Osteocyte (in vitro differentiated cells): Measurements from ENCODE around the gene FFAR3. TPM values are rescaled to one million over a fixed set of nuclear protein-coding genes. Genes with fewer than 3 reads are reported as not detected.

Experiments used
- DNase-seq: peaks from one replicate; pipeline ENCODE4 v3.0.0; 2021; ENCODE audit warnings: mixed read lengths; ENCODE audit not compliant: unreplicated experiment; ENCODE audit errors: extremely low spot score
- H3K27ac Mint-ChIP-seq: one replicate; pipeline ENCODE4 v1.8.0; 2021; ENCODE audit warnings: mild to moderate bottlenecking, mixed read lengths; ENCODE audit not compliant: unreplicated experiment
- H3K27me3 Mint-ChIP-seq: one replicate; pipeline ENCODE4 v1.8.0; 2021; ENCODE audit warnings: mixed read lengths; ENCODE audit not compliant: unreplicated experiment
- H3K36me3 Mint-ChIP-seq: one replicate; pipeline ENCODE4 v1.8.0; 2021; ENCODE audit warnings: mixed read lengths; ENCODE audit not compliant: unreplicated experiment
- H3K4me1 Mint-ChIP-seq: one replicate; pipeline ENCODE4 v1.8.0; 2021; ENCODE audit warnings: mixed read lengths; ENCODE audit not compliant: unreplicated experiment
- H3K4me3 Mint-ChIP-seq: one replicate; pipeline ENCODE4 v1.8.0; 2021; ENCODE audit warnings: mild to moderate bottlenecking, moderate library complexity, mixed read lengths; ENCODE audit not compliant: unreplicated experiment
- H3K9me3 Mint-ChIP-seq: one replicate; pipeline ENCODE4 v1.8.0; 2021; ENCODE audit warnings: mixed read lengths; ENCODE audit not compliant: unreplicated experiment
- total RNA-seq: library from RNA; stranded (reverse); gene quantifications from 2 replicates; pipeline ENCODE4 v1.2.1, GENCODE V29; 2021
- TF ChIP-seq, protein P1 (sequence below): fragments of 200-600 bp; sonication (generic); IDR thresholded peaks from 2 replicates; pipeline ENCODE4 v1.5.0; 2021; ENCODE audit warnings: antibody characterized with exemption, mild to moderate bottlenecking, moderate library complexity

Gene FFAR3
- total RNA-seq, 1 donor from 2014 or later = not detected

- Mint-ChIP-seq H3K27me3 (no peaks in the 10 kb centered on the region), H3K4me1 (no peaks in the 10 kb centered on the region), H3K27ac (no peak overlapping the region), H3K9me3 (no peaks in the 10 kb centered on the region), H3K4me3 (no peak overlapping the region), H3K36me3 (no peaks in the 10 kb centered on the region)
- TF ChIP-seq, protein P1, sequence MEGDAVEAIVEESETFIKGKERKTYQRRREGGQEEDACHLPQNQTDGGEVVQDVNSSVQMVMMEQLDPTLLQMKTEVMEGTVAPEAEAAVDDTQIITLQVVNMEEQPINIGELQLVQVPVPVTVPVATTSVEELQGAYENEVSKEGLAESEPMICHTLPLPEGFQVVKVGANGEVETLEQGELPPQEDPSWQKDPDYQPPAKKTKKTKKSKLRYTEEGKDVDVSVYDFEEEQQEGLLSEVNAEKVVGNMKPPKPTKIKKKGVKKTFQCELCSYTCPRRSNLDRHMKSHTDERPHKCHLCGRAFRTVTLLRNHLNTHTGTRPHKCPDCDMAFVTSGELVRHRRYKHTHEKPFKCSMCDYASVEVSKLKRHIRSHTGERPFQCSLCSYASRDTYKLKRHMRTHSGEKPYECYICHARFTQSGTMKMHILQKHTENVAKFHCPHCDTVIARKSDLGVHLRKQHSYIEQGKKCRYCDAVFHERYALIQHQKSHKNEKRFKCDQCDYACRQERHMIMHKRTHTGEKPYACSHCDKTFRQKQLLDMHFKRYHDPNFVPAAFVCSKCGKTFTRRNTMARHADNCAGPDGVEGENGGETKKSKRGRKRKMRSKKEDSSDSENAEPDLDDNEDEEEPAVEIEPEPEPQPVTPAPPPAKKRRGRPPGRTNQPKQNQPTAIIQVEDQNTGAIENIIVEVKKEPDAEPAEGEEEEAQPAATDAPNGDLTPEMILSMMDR = no peak
- DNase-seq = no peak
These were observed 45.0 kb downstream of the FFAR3 start for GRCh38 chr19:35403116-35403760.

- no peaks in the 10 kb centered on the region for H3K36me3 Mint-ChIP-seq
- no peak overlapping the region for H3K4me3 Mint-ChIP-seq
- no peaks in the 10 kb centered on the region for H3K9me3 Mint-ChIP-seq
- DNase-seq = no peak
- no peak overlapping the region for H3K27ac Mint-ChIP-seq
- peaks cover 6% of the 10 kb centered on the region for H3K27me3 Mint-ChIP-seq
- TF ChIP-seq, protein P1 = no peak
- no peaks in the 10 kb centered on the region for H3K4me1 Mint-ChIP-seq
These were observed 46.8 kb downstream of the FFAR3 start for GRCh38 chr19:35404879-35405622.

DNA sequence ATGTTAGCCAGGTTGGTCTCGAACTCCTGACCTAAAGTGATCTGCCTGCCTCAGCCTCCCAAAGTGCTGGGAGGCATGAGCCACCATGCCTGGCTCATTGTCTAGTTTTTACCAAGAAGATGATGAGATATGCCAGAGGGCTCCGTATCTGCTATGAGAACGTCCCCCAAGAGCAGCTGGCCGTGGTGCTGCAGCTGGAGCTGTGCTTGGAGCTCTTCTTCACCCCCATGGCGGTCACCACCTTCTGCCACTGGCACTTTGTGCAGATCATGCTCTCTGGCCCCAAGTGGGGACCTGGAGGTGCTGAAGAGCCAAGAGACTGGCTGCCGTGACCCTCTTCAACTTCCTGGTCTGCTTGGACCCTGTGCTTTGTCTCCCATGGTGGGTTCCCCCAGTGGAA, 49.4 kb downstream of the FFAR3 start:
- Mint-ChIP-seq H3K4me1 (no peaks in the 10 kb centered on the region), H3K27ac (no peak overlapping the region), H3K36me3 (no peaks in the 10 kb centered on the region)

GRCh38 chr19:35408284-35409171, 50.3 kb downstream of the FFAR3 start:
- TF ChIP-seq, protein P1 = no peak
- no peaks in the 10 kb centered on the region for H3K9me3 Mint-ChIP-seq
- no peak overlapping the region for H3K4me3 Mint-ChIP-seq
- H3K36me3 Mint-ChIP-seq = no peaks in the 10 kb centered on the region
- H3K27me3 Mint-ChIP-seq = peaks cover 10% of the 10 kb centered on the region
- H3K4me1 Mint-ChIP-seq = no peaks in the 10 kb centered on the region
- no peak overlapping the region for H3K27ac Mint-ChIP-seq
- DNase-seq = no peak

More for the DNA sequence above, 49.4 kb downstream of the FFAR3 start:
- Mint-ChIP-seq H3K9me3 (no peaks in the 10 kb centered on the region), H3K4me3 (no peak overlapping the region), H3K27me3 (peaks cover 10% of the 10 kb centered on the region)
- DNase-seq = no peak
- TF ChIP-seq, protein P1 = no peak

DNA sequence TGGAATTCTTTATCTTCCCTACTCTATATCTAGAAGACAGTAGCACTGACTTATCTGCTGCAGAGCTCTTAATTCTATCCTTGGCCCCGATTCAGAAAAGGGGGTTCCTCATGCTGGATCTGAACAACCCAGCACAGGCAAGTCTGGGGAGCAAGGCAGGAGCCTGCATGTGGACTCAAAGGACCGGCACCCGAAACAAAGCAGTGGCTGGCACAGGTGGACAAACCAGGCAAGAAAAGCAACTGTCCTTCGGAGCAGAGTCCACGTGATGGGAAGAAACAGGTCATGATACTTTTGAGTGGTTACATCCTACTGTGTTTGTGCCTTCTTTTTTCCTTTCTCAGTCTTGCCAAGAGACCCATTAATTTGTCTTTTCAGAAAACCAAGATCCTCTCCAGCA, 50.9 kb downstream of the FFAR3 start:
- peaks cover 10% of the 10 kb centered on the region for H3K27me3 Mint-ChIP-seq
- H3K9me3 Mint-ChIP-seq = no peaks in the 10 kb centered on the region
- no peak for DNase-seq
- TF ChIP-seq, protein P1 = no peak
- no peaks in the 10 kb centered on the region for H3K4me1 Mint-ChIP-seq
- no peak overlapping the region for H3K4me3 Mint-ChIP-seq
- no peak overlapping the region for H3K27ac Mint-ChIP-seq
- H3K36me3 Mint-ChIP-seq = no peaks in the 10 kb centered on the region
